Measurements from ENCODE around the gene LDLRAD1. TPM values are rescaled to one million over a fixed set of nuclear protein-coding genes. Genes with fewer than 3 reads are reported as not detected.

The LDLRAD1 gene
- total and polyA plus RNA-seq, 2 experiments from 2014 or later, result not detected

DNA sequence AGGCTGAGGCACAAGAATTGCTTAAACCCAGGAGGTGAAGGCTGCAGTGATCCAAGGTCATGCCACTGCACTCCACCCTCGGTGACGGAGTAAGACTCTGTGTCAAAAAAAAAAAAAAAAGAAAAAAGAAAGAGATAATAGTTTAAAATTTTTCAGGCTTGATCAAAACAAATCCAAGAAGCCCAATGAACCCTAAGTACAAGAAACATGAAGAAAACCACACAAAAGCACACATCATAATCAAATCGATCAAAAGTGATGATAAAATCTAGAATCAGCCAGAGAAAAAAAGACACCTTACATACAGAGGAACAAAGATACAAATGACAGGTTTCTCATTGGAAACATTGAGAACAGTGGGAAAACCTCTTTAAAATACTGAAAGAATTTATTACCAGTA, 31.5 kb downstream of the LDLRAD1 start:
- in situ Hi-C loops (cut with MboI), result no loop called here
- no peaks in the 10 kb centered on the region for H3K79me2 ChIP-seq (ENCODE audit: insufficient read depth)
- H3F3A ChIP-seq (ENCODE audit: insufficient read depth), result no peaks in the 10 kb centered on the region
- DNase-seq, result no peak
- H3K27ac ChIP-seq, result no peak overlapping the region
- H3K36me3 ChIP-seq (ENCODE audit: low read depth), result no peaks in the 10 kb centered on the region
- no peaks in the 10 kb centered on the region for H3K27me3 ChIP-seq (replicated peaks; ENCODE audit: insufficient read depth)
- H4K20me1 ChIP-seq (ENCODE audit: insufficient read depth), result no peaks in the 10 kb centered on the region
- 81 to 85% methylated on average over 3 of the region's 3 CpGs for WGBS, 2 experiments (ENCODE audit: low coverage in 1 of 2, low lambda C conversion rate in 2 of 2, missing lambda C conversion rate in 2 of 2)
- H3K9me2 ChIP-seq (ENCODE audit: insufficient read depth), result no peaks in the 10 kb centered on the region
- H3K9me3 ChIP-seq (ENCODE audit: low read depth), result no peaks in the 10 kb centered on the region
- H3K4me3 ChIP-seq, result no peak overlapping the region
- H3K9ac ChIP-seq, result no peak overlapping the region
- no peak overlapping the region for H2AFZ ChIP-seq
- 0 out of 2 replicates have a peak, but pooled peaks cover 5% of the 10 kb centered on the region for H3K4me1 ChIP-seq (ENCODE audit: insufficient read depth)
- no peak for TF ChIP-seq EZH2 (IDR thresholded peaks at IDR 0.05; ENCODE audit: insufficient read depth, poor library complexity, severe bottlenecking)
- TF ChIP-seq EZH2phosphoT487 (IDR thresholded peaks at IDR 0.05; ENCODE audit: insufficient read depth, low read depth), result no peak
- no peak overlapping the region for H3K4me2 ChIP-seq (ENCODE audit: unreplicated experiment)

DNA sequence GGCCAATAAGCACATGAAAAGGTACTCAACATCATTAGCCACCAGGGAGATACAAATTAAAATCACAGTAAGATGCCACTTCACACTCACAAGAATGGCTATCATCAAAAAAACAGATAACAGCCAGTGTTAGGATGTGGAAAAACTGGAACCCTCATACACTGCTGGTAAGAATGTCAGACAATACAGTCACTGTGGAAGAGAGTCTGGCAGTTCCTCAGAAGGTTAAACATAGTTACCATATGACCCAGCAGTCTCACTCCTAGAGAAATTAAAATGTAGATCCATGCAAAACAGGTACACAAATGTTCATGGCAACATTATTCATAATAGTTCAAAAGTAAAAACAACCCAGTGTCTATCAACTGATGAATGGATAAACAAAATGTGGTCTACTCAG, 33.3 kb downstream of the LDLRAD1 start:
- DNase-seq, result no peak
- no peaks in the 10 kb centered on the region for H3K27me3 ChIP-seq (replicated peaks; ENCODE audit: insufficient read depth)

DNA sequence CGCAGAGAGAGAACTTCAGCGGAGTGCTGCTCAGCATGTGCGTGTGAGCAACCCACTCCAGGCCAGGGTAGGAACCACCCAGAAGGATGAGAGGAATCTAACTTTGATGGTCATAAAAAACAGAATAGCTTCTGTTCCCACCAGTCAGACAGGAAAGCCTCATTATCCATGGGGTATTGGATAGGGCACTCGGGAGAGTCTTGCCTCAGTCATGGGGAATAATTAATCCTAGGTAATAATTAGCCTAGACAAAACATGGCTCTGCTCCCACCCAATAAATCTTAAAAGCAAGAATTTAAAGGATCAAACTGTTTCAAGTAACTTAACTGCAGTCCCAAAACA, 35.3 kb downstream of the LDLRAD1 start:
- H2AFZ ChIP-seq, result peak overlapping the region; percentile 96
- H3F3A ChIP-seq (ENCODE audit: insufficient read depth), result no peaks in the 10 kb centered on the region
- H3K9me2 ChIP-seq (ENCODE audit: insufficient read depth), result no peaks in the 10 kb centered on the region
- H3K9ac ChIP-seq, result peak overlapping the region; percentile 71
- no peaks in the 10 kb centered on the region for H3K36me3 ChIP-seq (ENCODE audit: low read depth)
- H3K27me3 ChIP-seq (replicated peaks; ENCODE audit: insufficient read depth), result no peaks in the 10 kb centered on the region
- H3K9me3 ChIP-seq (ENCODE audit: low read depth), result no peaks in the 10 kb centered on the region
- peak overlapping the region; percentile 11; the same call in 1 of the 2 replicates for H3K27ac ChIP-seq
- 0 out of 2 replicates have a peak, but pooled peaks cover 5% of the 10 kb centered on the region for H3K4me1 ChIP-seq (ENCODE audit: insufficient read depth)
- H3K4me3 ChIP-seq, result peak overlapping the region; percentile 68
- in situ Hi-C loops (cut with MboI), result no loop called here
- TF ChIP-seq EZH2phosphoT487 (IDR thresholded peaks at IDR 0.05; ENCODE audit: insufficient read depth, low read depth), result no peak
- TF ChIP-seq EZH2 (IDR thresholded peaks at IDR 0.05; ENCODE audit: insufficient read depth, poor library complexity, severe bottlenecking), result no peak
- peak overlapping the region; percentile 90 for H3K4me2 ChIP-seq (ENCODE audit: unreplicated experiment)
- WGBS, 2 experiments (ENCODE audit: low coverage in 1 of 2, low lambda C conversion rate in 2 of 2, missing lambda C conversion rate in 2 of 2), result 7% methylated on average over 4 of the region's 4 CpGs
- no peaks in the 10 kb centered on the region for H3K79me2 ChIP-seq (ENCODE audit: insufficient read depth)
- DNase-seq, result no peak
- H4K20me1 ChIP-seq (ENCODE audit: insufficient read depth), result no peaks in the 10 kb centered on the region

More for the DNA sequence above, 33.3 kb downstream of the LDLRAD1 start:
- Histone ChIP-seq H3K27ac (no peak overlapping the region), H3K4me1 (ENCODE audit: insufficient read depth) (0 out of 2 replicates have a peak, but pooled peaks cover 5% of the 10 kb centered on the region), H3K9ac (no peak overlapping the region), H3K4me2 (ENCODE audit: unreplicated experiment) (no peak overlapping the region), H3K36me3 (ENCODE audit: low read depth) (no peaks in the 10 kb centered on the region), H2AFZ (no peak overlapping the region), H4K20me1 (ENCODE audit: insufficient read depth) (no peaks in the 10 kb centered on the region), H3K4me3 (no peak overlapping the region), H3K9me2 (ENCODE audit: insufficient read depth) (no peaks in the 10 kb centered on the region), H3F3A (ENCODE audit: insufficient read depth) (no peaks in the 10 kb centered on the region), H3K79me2 (ENCODE audit: insufficient read depth) (no peaks in the 10 kb centered on the region), H3K9me3 (ENCODE audit: low read depth) (no peaks in the 10 kb centered on the region)
- TF ChIP-seq EZH2phosphoT487 (IDR thresholded peaks at IDR 0.05; ENCODE audit: insufficient read depth, low read depth), result no peak
- no peak for TF ChIP-seq EZH2 (IDR thresholded peaks at IDR 0.05; ENCODE audit: insufficient read depth, poor library complexity, severe bottlenecking)
- in situ Hi-C loops (cut with MboI), result no loop called here

DNA sequence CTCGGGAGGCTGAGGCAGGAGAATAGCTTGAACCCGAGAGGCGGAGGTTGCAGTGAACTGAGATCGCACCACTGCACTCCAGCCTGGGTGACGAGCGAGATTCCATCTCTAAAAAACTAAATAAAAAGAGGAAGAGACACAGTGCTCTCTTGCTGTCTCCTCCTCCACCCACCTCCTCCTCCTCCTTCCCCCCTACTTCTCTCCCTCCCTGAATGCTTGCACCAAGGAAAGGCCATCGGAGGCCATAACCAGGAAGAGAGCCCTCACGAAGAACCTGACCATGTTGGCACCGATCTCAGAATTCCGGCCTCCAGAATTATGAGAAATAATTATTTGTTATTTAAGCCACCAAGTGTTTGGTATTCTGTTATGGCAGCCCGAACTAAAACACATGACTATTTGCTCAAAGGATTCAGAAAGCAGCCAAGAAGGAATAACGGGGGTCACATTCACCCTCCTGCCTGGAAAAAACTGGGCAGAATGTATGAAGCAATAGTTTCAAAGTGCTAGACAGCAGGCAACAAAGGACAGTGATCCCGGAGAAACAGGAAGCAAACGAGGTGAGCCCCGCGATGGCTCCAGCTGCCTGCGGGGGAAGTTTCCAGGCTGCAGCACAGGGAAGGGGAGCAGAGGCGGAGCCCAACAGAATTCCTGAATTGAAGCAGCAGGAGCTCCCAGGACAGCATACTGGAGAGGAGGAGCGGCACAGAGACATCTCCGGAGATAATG, 35.8 kb downstream of the LDLRAD1 start:
- Histone ChIP-seq H3K9me3 (ENCODE audit: low read depth) (no peaks in the 10 kb centered on the region), H3K9ac (peak overlapping the region; percentile 71), H3K4me2 (ENCODE audit: unreplicated experiment) (peak overlapping the region; percentile 90), H3K27me3 (replicated peaks; ENCODE audit: insufficient read depth) (no peaks in the 10 kb centered on the region), H3K4me1 (ENCODE audit: insufficient read depth) (0 out of 2 replicates have a peak, but pooled peaks cover 5% of the 10 kb centered on the region), H2AFZ (peak overlapping the region; percentile 96), H3K4me3 (peak overlapping the region; percentile 68), H4K20me1 (ENCODE audit: insufficient read depth) (no peaks in the 10 kb centered on the region), H3F3A (ENCODE audit: insufficient read depth) (no peaks in the 10 kb centered on the region), H3K27ac (peak overlapping the region; percentile 11), H3K9me2 (ENCODE audit: insufficient read depth) (no peaks in the 10 kb centered on the region), H3K79me2 (ENCODE audit: insufficient read depth) (no peaks in the 10 kb centered on the region), H3K36me3 (ENCODE audit: low read depth) (no peaks in the 10 kb centered on the region)
- in situ Hi-C loops (cut with MboI), result no loop called here
- 32 to 34% methylated on average over 20 of the region's 20 CpGs for WGBS, 2 experiments (ENCODE audit: low coverage in 1 of 2, low lambda C conversion rate in 2 of 2, missing lambda C conversion rate in 2 of 2)
- DNase-seq, result peak; percentile 68
- no peak for TF ChIP-seq EZH2 (IDR thresholded peaks at IDR 0.05; ENCODE audit: insufficient read depth, poor library complexity, severe bottlenecking)
- TF ChIP-seq EZH2phosphoT487 (IDR thresholded peaks at IDR 0.05; ENCODE audit: insufficient read depth, low read depth), result no peak

All from GM23248 (cell line).